SK-N-SH (cell line): ENCODE results near the gene ARPC4. TPM values are rescaled to one million over a fixed set of nuclear protein-coding genes. Genes with fewer than 3 reads are reported as not detected.

Experiments
- CTCF ChIA-PET: fragments of 300-600, 350-600 bp; formaldehyde crosslinking; extraction: SDS; loops from one replicate; lab custom pipeline; 2021; lab: Yijun Ruan, JAX
- POLR2A ChIA-PET: fragments of 350-600 bp; sonication (Branson Sonifier 250); formaldehyde crosslinking; extraction: SDS; loops from one replicate; lab custom pipeline; 2020; ENCODE audit warnings: antibody characterized with exemption, inconsistent platforms; lab: Yijun Ruan, JAX
- DNase-seq: peaks from one replicate; pipeline ENCODE4 v3.0.0; 2012
- H2AFZ ChIP-seq: fragments of 200-600 bp; sonication (generic); 2 replicates; pipeline ENCODE4 v1.8.1; 2016; ENCODE audit warnings: antibody characterized with exemption, mild to moderate bottlenecking, low read depth
- H3F3A ChIP-seq: fragments of 200-600 bp; sonication (generic); replicated peaks from 2 replicates; pipeline ENCODE3; 2016; ENCODE audit warnings: antibody characterized with exemption, mild to moderate bottlenecking; ENCODE audit not compliant: insufficient read depth
- H3K27ac ChIP-seq, 2 experiments: fragments of 200-500 bp in 1 of 2; fragments of 200-600 bp in 1 of 2; sonication (Bioruptor generic) in 1 of 2; sonication (generic), shearing (Covaris generic) in 1 of 2; 2 replicates each; pipeline versions ENCODE4 v1.5.1 to v1.6.1; 2014 to 2016; ENCODE audit warnings: low read depth in 2 of 2, inconsistent platforms in 1 of 2, low read length in 1 of 2, mild to moderate bottlenecking in 1 of 2, mixed read lengths in 1 of 2
- H3K27me3 ChIP-seq: fragments of 200-600 bp; sonication (generic), shearing (Covaris generic); 2 replicates; pipeline ENCODE4 v1.6.1; 2016; ENCODE audit warnings: mixed run types; ENCODE audit not compliant: insufficient read depth
- H3K36me3 ChIP-seq, 2 experiments: fragments of 200-500 bp in 1 of 2; fragments of 200-600 bp in 1 of 2; sonication (Bioruptor generic) in 1 of 2; sonication (generic) in 1 of 2; replicated peaks in 1 of 2; 2 replicates each; pipeline versions ENCODE3 to v1.5.1; 2014 to 2016; ENCODE audit warnings: low read length in 1 of 2, mild to moderate bottlenecking in 1 of 2; ENCODE audit not compliant: insufficient read depth in 2 of 2, control insufficient read depth in 1 of 2
- H3K4me1 ChIP-seq, 2 experiments: fragments of 200-500 bp in 1 of 2; fragments of 200-600 bp in 1 of 2; sonication (Bioruptor generic) in 1 of 2; sonication (generic), shearing (Covaris generic) in 1 of 2; 2 replicates each; pipeline versions ENCODE4 v1.5.1 to v1.6.1; 2014 to 2016; ENCODE audit warnings: low read depth in 1 of 2, low read length in 1 of 2, mixed run types in 1 of 2; ENCODE audit not compliant: insufficient read depth in 2 of 2, control insufficient read depth in 1 of 2
- H3K4me2 ChIP-seq: fragments of 200-600 bp; sonication (generic), shearing (Covaris generic); 2 replicates; pipeline ENCODE4 v1.6.1; 2017; ENCODE audit warnings: mixed run types
- H3K4me3 ChIP-seq, 2 experiments: fragments of 200-500 bp in 1 of 2; fragments of 200-600 bp in 1 of 2; sonication (Bioruptor generic) in 1 of 2; sonication (generic), shearing (Covaris generic) in 1 of 2; 2 replicates each; pipeline versions ENCODE4 v1.5.1 to v1.8.1; 2014 to 2016; ENCODE audit warnings: low read depth in 2 of 2, inconsistent platforms in 1 of 2, low read length in 1 of 2, mild to moderate bottlenecking in 1 of 2, mixed read lengths in 1 of 2, moderate library complexity in 1 of 2
- H3K79me2 ChIP-seq: fragments of 200-600 bp; sonication (generic); 2 replicates; pipeline ENCODE4 v1.8.1; 2017; ENCODE audit warnings: mild to moderate bottlenecking; ENCODE audit not compliant: insufficient read depth
- H3K9ac ChIP-seq: fragments of 200-600 bp; sonication (generic); 2 replicates; pipeline ENCODE4 v1.6.1; 2017; ENCODE audit warnings: mixed run types
- H3K9me2 ChIP-seq: fragments of 200-600 bp; sonication (generic); 2 replicates; pipeline ENCODE4 v1.6.1; 2017; ENCODE audit warnings: mixed run types
- H3K9me3 ChIP-seq: fragments of 200-600 bp; sonication (generic); 2 replicates; pipeline ENCODE4 v1.6.1; 2017; ENCODE audit warnings: mixed run types, mild to moderate bottlenecking, moderate library complexity
- H4K20me1 ChIP-seq: fragments of 200-600 bp; sonication (generic); 2 replicates; pipeline ENCODE4 v1.6.1; 2017; ENCODE audit warnings: mild to moderate bottlenecking, mixed run types; ENCODE audit not compliant: insufficient read depth
- CHD2 ChIP-seq: fragments of 150-350 bp; IDR thresholded peaks from 2 replicates; pipeline ENCODE4 v1.6.1; 2018; ENCODE audit warnings: low read length; ENCODE audit not compliant: partially characterized antibody
- GATA2 ChIP-seq: sonication (generic); formaldehyde crosslinking; IDR thresholded peaks from 2 replicates; pipeline ENCODE4 v1.5.0; 2020; ENCODE audit warnings: mild to moderate bottlenecking, missing genetic modification reagents
- IRF3 ChIP-seq: fragments of 150-350 bp; IDR thresholded peaks from 2 replicates; pipeline ENCODE4 v1.6.1; 2016; ENCODE audit warnings: mild to moderate bottlenecking, low read depth, low read length
- JUND ChIP-seq: IDR thresholded peaks from 2 replicates; pipeline ENCODE4 v1.4.0; 2012
- NRF1 ChIP-seq: IDR thresholded peaks from 2 replicates; pipeline ENCODE4 v1.6.1; 2012; ENCODE audit warnings: low read depth, mild to moderate bottlenecking, low read length
- PBX3 ChIP-seq: IDR thresholded peaks from 2 replicates; pipeline ENCODE4; 2012
- RCOR1 ChIP-seq: fragments of 150-350 bp; IDR thresholded peaks from 2 replicates; pipeline ENCODE4 v1.6.1; 2017; ENCODE audit warnings: antibody characterized with exemption, low read length
- REST ChIP-seq: IDR thresholded peaks from 2 replicates; pipeline ENCODE4 v1.6.1; 2012; ENCODE audit warnings: mild to moderate bottlenecking, low read depth, low read length, moderate library complexity
- RXRA ChIP-seq: IDR thresholded peaks from 2 replicates; pipeline ENCODE4 v1.4.0; 2012; ENCODE audit warnings: low read depth, mild to moderate bottlenecking, borderline replicate concordance
- SIN3A ChIP-seq: IDR thresholded peaks from 2 replicates; pipeline ENCODE4 v1.6.1; 2012; ENCODE audit warnings: low read depth, mild to moderate bottlenecking, low read length, moderate library complexity, borderline replicate concordance
- TAF1 ChIP-seq: IDR thresholded peaks from 2 replicates; pipeline ENCODE4 v1.6.1; 2012; ENCODE audit warnings: low read depth, mild to moderate bottlenecking, low read length, moderate library complexity, borderline replicate concordance
- TCF12 ChIP-seq: IDR thresholded peaks from 2 replicates; pipeline ENCODE4 v1.4.0; 2012
- USF2 ChIP-seq: fragments of 150-350 bp; IDR thresholded peaks from 2 replicates; pipeline ENCODE4 v1.6.1; 2017; ENCODE audit warnings: antibody characterized with exemption, low read length, low read depth, borderline replicate concordance
- ZBTB33 ChIP-seq: IDR thresholded peaks from 2 replicates; pipeline ENCODE4 v1.4.0; 2012; ENCODE audit warnings: low read depth, borderline replicate concordance
- WGBS: methylation state at CpG from one replicate; pipeline ENCODE4 v1.1.6; 2017; ENCODE audit warnings: low lambda C conversion rate; 5-methylcytosine and 5-hydroxymethylcytosine counted together
- polyA plus RNA-seq, 3 experiments: library from polyadenylated mRNA; depleted of rRNA; stranded (reverse); fragments of >200 nt; gene quantifications; 2 replicates each; pipeline ENCODE4 v1.2.3, GENCODE V29; 2012

Gene ARPC4
- polyA plus RNA-seq, 1 of the 3 experiments (the other 2 are of a cell fraction), result 233 TPM

- no peak overlapping the region for H3K27ac ChIP-seq
- TF ChIP-seq NRF1 (no peak), SIN3A (no peak), TCF12 (no peak), CHD2 (no peak), JUND (no peak), ZBTB33 (no peak), RCOR1 (no peak), IRF3 (no peak), TAF1 (no peak), GATA2 (no peak), USF2 (no peak), PBX3 (no peak), REST (no peak), RXRA (no peak)
- peaks cover 38 to 51% of the 10 kb centered on the region in 2 experiments for H3K36me3 ChIP-seq
- no peaks in the 10 kb centered on the region for H3F3A ChIP-seq
- H3K27me3 ChIP-seq, result no peaks in the 10 kb centered on the region
- H3K9ac ChIP-seq, result no peak overlapping the region
- no peak overlapping the region for H3K4me2 ChIP-seq
- no peak overlapping the region for H3K4me3 ChIP-seq
- POLR2A ChIA-PET, result no interaction called here
- H4K20me1 ChIP-seq, result peaks cover 17% of the 10 kb centered on the region; the same call in 1 of the 2 replicates
- CTCF ChIA-PET, result interaction anchor here (1.4 kb wide), 1 partner anchor 292 kb away, joined by 3 read pairs; no protein-coding TSS in a partner anchor
- no peaks in the 10 kb centered on the region for H3K9me2 ChIP-seq
- WGBS, result 98% methylated on average over 5 of the region's 5 CpGs
- peaks cover 89% of the 10 kb centered on the region for H3K79me2 ChIP-seq
- no peak overlapping the region for H2AFZ ChIP-seq
- H3K4me1 ChIP-seq, result peaks cover 10 to 13% of the 10 kb centered on the region in 2 experiments; a peak in 1 of 4 replicates
- H3K9me3 ChIP-seq, result no peaks in the 10 kb centered on the region
- DNase-seq, result no peak
Measured at GRCh38 chr3:9795207-9795606, 2.3 kb downstream of the ARPC4 start.
